HG03066 (cell line): Measurements from ENCODE around the gene CLASRP.

Experiments used
- ATAC-seq: cut with Tn5 transposase; IDR thresholded peaks from one replicate; pipeline ENCODE4 v1.9.1; 2021; ENCODE audit warnings: low read depth; ENCODE audit not compliant: unreplicated experiment

CLASRP gene

DNA sequence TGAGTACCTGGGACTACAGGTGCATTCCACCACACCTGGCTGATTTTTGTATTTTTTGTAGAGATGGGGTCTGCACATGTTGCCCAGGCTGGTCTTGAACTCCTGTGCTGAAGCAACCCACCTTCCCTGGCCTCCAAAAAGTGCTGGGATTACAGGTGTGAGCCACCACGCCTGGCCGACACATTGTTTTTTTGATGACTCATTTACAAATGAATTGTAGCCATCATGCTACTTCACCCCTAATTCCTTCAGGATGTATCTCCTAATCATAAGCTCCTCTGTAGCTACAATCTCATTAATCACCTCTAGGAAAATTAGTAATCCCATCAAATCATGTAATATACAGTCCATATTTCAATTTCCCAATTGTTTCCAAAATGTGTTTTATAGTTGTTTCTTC lies 19.7 kb upstream of the CLASRP start:
- no peak for ATAC-seq

DNA sequence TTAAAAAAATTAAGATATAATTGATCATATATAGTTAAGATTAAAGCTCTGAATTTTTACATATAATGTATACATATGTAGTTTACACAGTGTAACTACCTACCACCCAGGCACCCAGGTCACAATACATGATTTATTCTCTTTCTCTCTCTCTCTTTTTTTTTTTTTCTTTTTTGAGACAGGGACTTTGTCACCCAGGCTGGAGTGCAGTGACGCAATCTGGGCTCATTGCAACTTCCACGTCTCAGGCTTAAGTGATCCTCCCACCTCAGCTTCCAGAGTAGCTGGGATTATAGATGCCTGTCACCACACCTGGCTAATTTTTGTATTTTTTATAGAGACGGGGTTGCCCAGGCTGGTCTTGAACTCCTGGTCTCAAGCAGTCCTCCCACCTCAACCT lies 18.8 kb upstream of the CLASRP start:
- ATAC-seq: no peak

DNA sequence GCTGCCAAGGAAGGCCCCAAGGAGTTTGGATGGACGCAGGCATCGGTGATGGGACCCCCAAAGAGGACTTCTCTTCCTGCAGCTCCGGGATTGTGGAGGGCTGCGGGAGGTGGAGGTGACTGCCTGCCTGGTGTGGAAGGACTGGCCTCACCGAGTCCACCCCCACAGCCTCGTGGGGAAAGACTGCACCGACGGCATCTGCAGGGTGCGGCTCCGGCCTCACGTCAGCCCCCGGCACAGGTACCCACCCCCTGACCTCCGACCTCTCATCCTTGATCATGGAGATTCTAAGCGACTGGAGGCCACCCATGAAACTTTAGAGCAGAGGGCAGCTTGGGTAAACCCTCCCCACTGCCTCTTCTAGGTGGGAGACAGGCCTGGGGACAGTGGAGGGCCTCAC lies 16.9 kb upstream of the CLASRP start:
- no peak for ATAC-seq

DNA sequence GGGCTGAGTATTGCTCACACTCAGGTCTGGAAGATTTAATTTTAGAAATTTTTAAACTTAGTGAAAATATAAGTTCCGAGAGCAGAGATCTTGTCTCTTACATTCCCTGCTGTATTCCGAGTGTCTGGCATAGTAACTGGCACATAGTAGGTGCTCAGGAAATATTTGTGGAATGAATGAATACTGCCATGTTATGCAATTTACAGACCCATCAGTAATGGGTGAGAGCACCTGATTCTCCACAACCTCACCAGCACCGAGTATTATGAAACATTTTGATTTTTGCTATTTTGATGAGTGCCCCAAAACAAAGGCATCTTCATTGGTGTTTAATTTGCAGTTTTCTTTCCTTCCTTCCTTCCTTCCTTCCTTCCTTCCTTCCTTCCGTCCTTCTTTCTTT lies 15.8 kb upstream of the CLASRP start:
- no peak for ATAC-seq

DNA sequence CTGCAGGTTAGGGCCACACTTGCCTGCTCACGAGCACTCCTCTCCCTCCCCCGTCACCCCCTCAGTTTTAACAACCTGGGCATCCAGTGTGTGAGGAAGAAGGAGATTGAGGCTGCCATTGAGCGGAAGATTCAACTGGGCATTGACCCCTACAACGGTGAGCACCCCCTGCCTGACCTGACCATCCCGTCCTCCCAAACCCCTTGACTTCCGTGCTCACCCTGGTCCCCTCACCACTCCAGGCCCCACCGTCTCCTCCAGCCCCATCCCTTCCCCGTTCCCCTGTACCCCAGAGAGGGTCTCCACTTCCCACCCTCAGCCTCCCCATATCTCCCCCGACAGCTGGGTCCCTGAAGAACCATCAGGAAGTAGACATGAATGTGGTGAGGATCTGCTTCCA lies 13.6 kb upstream of the CLASRP start:
- no peak for ATAC-seq

DNA sequence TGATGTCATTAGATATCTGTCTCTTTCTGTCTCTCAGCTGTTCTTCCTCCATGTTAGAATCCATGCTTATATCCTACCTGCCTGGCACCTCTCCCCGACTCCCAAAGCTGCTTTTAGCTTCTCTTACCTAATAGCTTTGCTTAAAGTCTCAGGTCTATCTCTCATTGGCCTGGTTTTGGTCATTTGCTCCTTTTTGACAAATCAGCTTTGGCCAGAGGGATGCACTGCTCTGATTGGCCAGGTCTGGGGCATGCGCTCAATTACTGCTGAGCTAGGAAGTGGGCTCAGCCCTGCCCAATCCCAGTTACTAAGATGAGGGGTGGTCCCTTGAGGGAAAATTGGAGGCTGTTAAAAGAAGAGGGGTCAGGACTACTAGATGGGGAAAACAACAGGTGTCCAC lies 11.5 kb upstream of the CLASRP start:
- ATAC-seq: no peak

DNA sequence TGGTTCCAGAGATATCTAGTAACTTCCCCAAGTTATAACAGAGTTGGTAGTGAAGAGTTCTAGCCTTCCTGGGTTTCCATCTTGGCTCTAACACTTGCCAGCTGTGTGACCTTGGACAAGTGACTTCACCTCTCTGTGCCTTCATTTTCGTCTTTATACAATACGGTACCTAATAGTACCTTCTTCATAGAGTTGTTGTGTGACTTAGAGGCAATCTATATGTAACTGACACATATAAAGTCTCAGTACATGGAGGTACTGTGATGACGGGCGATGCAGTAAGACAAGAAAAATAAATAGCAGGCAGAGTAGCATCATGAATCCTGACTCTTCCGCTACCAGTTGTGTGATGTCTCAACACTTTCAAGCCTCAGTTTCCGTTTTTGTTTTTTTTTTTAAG lies 8.0 kb upstream of the CLASRP start:
- ATAC-seq: no peak

DNA sequence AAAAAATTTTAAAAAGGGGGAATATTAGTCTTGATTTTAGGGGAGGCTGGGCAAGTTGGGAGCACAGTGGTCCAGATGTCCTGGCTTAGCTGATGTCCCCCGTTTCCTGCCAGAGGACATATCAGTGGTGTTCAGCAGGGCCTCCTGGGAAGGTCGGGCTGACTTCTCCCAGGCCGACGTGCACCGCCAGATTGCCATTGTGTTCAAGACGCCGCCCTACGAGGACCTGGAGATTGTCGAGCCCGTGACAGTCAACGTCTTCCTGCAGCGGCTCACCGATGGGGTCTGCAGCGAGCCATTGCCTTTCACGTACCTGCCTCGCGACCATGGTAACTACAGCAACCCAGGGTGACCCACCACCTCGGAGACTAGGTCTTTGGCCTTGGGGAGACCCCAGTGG lies 6.4 kb upstream of the CLASRP start:
- ATAC-seq: no peak

DNA sequence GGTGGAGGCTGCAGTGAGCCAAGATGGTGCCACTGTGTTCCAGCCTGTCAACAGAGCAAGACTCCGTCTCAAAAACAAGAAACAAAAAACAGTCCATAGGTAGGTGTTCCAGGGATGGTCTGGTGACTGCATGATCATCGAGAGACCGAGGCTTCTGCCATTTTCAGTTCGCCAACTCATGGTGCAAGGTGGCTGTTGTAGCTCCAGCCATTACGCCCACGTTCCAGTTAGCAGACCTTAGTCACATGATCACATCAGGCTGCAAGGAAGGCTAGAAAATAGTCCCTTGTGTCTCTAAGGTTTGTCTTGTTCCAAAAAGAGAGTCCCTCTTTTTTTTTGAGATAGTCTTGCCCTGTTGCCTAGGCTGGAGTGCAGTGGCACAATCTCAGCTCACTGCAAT lies 3.1 kb upstream of the CLASRP start:
- no peak for ATAC-seq

DNA sequence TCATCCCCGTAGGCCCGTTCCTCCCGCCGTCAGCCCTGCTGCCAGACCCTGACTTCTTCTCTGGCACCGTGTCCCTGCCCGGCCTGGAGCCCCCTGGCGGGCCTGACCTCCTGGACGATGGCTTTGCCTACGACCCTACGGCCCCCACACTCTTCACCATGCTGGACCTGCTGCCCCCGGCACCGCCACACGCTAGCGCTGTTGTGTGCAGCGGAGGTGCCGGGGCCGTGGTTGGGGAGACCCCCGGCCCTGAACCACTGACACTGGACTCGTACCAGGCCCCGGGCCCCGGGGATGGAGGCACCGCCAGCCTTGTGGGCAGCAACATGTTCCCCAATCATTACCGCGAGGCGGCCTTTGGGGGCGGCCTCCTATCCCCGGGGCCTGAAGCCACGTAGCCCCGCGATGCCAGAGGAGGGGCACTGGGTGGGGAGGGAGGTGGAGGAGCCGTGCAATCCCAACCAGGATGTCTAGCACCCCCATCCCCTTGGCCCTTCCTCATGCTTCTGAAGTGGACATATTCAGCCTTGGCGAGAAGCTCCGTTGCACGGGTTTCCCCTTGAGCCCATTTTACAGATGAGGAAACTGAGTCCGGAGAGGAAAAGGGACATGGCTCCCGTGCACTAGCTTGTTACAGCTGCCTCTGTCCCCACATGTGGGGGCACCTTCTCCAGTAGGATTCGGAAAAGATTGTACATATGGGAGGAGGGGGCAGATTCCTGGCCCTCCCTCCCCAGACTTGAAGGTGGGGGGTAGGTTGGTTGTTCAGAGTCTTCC lies 1.3 kb upstream of the CLASRP start:
- no peak for ATAC-seq

DNA sequence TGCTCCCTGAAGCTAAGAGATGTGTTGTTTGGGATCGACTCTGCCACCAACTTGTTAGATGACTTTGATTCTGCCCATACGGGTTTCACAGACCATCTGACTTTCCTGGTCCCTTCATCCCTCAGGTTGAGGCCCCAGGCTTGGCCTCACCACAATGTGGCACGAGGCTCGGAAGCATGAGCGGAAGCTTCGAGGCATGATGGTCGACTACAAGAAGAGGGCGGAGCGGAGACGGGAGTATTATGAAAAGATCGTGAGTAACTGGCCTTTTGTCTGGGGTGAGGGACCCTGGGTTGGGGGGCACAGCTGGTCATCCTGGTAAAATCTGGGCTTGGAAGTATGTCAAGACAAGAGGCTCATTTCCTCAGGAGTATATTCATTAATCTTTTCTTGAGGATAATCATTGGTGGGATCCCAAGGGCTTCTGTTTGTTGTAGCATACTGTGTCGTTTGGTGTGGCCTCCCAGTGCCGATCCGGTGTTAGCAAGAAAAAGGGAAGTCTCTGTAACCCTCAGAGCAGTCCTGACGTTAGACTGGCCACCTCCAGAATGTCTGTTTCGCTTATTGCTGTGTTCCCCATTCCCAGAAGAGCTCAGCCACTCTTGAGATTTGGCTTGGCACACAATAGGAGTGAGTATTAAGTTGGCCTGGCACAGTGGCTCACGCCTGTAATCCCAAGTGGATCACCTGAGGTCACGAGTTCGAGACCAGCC lies 1.4 kb downstream of the CLASRP start:
- no peak for ATAC-seq

DNA sequence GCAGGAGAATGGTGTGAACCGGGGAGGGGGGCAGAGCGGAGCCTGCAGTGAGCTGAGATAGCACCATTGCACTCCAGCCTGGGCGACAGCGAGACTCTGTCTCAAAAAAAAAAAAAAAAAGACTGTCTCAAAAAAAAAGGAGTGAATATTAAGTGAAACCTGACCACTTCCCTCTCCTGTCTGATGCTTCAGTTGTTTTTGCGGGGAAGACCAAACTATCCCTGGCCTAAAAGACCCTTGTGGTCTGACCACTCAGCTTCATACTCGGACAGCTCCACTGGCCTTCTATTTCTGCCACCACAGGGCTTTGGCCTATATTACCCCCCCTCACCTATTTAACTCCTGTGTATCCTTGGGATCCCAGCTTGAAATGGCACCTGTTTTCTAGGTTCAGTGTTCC lies 2.3 kb downstream of the CLASRP start:
- ATAC-seq: no peak

DNA sequence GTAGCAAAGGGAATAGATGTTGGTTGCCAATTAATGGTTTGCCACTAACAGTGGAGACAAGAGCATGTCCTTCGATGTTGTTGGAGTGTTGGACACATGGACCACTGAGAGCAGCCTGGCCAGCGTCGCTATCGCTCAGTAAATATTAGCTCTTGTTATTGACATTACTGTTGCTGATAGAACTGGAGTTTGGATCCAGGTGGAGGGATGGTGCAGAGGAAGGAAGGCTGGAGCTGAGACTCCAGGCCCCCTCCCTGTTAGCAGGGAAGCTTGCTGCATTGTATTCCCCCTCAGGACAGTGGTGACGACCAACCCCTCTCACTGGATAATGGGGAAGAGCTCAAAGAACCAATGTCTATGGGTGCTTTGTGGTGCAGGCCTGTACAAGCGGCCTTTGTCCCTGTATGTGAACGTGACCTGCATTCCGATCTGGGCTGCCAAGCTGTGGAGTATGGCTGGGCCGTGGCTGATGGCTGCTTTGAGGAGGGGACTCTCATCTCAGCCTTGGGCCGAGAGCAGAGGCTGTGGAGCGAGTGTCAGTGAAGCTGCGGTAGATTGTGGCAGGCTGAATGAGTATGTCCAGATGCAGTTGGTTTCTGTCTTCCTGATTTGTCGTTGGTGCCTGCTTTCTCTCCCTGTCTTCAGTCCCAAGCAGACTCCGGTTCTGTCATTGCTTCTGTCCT lies 7.0 kb downstream of the CLASRP start:
- ATAC-seq: no peak

DNA sequence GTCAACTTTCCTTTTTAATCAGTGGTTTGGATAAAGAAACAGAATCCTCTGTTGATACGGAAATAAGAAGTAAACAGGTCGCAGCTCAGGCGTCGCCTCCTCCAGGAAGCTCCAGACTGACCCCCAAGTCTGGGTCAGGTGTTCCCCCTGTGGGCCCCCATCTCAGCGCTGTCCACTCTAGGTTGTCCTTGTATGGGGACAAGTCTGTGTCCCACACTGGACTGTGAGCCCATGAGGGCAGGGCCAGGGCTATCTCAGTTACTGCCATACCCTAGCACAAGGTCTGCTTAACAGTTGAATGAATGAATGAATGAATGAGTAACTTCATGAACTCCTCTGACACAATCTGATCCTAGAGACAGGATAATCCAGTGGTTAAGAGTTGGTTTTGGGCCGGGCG lies 7.5 kb downstream of the CLASRP start:
- ATAC-seq: no peak

DNA sequence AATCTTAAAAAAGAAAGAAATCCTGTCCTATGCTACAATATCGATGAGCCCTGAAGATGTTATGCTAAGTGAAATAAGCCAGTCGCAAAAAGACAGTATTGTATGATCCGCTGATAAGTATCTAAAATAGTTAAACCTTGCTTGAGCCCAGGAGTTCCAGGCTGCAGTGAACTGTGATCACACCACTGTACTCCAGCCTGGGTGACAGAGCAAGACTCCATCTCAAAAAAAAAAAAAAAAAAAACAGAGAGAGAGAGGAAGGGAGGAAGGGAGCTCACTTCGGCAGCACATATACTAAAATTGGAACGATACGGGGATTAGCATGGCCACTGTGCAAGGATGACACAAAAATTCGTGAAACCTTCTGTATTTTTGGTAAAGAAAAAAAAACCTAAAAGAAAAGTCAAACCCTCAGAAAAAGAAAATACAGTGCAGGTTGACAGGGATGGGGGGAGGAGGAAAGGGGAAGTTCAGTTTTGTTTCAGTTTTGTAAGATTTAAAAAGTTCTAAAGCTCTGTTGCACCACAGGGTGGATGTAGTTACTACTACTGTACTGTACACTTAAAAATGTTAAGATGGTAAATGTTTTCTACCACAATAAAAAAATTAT lies 8.4 kb downstream of the CLASRP start:
- no peak for ATAC-seq

DNA sequence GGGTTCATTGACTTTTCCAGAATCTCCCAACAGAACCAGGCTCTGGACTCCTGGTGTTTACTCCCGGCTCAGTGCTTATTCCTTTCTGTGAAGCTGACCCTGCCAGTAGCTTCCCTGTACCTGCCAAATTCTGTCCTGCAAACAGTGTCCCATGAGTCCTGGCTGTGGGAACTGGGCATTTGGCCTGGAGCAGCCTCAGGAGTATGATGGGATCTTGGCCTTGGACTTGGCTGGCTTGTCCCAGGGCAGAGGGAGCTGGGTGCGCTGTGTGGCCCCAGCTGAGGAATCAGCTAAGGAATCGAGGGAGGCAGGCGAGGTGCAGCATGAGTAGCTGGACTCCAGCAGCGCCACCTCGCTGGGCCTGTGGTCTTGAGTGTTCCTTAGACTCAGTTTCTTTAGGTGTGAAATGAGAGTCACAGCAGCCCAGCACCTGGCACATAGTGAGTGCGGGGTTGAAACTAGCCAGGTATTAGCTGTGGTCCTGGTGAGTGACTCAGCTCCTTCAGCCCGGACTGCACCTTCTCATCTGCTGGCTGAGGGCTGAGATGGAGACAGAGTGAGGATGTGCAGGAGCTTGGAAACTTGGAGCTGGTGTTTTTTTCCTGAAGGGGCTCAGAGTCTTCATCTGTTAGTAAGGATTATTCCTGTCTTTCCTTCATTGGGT lies 10.4 kb downstream of the CLASRP start:
- no peak for ATAC-seq

DNA sequence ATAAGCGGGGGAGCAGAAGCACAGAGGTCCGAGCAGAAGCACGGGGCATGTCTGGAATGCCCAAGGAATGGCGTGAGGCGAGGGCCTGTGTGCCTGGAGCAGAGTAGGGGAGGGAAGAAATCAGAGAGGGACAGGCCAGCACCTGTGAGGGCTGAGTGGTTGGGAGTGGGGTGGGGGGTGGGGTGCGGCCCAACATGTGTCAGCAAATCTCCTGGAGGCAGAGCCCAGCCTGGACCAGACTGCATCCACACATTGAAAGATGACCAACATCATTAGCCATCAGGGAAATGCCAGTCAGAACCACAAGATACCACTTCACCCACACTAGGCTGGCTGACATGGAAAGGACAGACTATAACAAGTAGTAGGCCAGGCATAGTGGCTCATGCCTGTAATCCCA lies 11.2 kb downstream of the CLASRP start:
- no peak for ATAC-seq

DNA sequence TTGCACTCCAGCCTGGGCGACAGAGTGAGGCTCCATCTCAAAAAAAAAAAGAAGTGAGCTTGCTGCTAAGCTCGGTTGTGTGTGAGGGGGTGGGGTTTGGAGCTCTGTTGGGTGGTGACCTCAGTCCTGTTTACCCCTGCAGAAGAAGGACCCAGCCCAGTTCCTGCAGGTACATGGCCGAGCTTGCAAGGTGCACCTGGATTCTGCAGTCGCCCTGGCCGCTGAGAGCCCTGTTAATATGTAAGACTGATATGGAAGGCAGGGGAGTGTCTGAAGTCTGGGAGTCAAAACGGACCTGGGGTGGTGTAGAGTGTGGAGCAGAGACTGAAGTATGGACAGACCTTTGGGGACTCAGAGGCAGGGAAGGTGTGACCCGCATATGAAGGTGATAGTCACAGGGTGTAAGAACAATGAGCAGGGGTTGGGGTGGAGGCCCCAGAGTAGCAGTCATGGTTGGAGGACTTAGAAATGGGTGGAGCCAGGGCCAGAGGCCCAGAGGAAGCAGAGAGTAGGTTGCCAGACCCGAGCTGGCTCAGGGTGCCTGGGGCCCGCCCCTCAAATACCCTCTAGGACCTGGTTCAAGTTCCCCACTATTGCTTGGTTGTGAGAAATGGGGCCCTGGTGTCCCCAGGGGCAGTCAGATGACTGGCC lies 13.2 kb downstream of the CLASRP start:
- no peak for ATAC-seq

DNA sequence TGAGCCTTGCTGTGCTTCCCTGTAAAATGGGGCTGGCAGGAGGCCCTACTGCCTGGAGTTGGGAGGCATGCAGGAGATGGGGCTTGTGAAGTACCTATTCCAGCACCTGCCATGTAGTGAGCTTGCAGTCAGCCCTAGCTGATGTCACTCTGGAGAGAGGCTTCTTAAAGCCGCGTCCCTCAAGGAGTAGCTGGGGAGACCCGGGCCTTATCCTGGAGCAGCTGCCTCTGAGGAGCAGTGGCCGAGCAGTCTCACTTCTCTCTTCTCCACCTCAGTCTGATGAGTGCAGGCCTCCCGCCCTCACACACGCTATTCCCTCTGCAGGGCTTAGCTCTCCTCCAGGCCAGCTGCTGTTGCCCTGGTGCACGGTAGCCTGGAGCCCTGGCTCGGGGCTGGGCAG lies 18.0 kb downstream of the CLASRP start:
- no peak for ATAC-seq

DNA sequence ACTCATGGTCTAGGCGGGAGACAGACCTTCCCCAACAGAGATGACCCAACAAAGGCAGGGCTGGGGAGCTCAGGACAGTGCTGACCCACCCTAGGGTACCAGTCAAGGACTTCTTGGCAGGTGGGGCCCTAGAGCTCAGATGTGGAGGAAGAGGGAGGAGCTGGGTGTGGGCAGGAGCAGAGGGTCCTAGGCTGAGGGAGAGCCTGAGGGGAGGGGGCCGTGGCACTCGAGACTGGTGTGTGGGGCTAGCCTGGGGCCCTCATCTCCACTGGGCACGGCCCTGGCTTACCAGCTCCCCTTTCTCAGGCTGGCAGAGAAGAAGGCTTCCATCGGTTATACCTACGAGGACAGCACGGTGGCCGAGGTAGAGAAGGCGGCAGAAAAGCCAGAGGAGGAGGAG lies 18.6 kb downstream of the CLASRP start:
- no peak for ATAC-seq
